Breast epithelium (tissue), 4 donors: ENCODE measurements around the gene CLDN18. TPM values are rescaled to one million over a fixed set of nuclear protein-coding genes. Genes with fewer than 3 reads are reported as not detected.

ENCODE experiments used
- DNase-seq, 2 donors: peaks; one replicate each; pipeline ENCODE4 v3.0.0-alpha.2; 2019; ENCODE audit warnings: low spot score in 2 of 2
- H3K27ac ChIP-seq, 2 donors: fragments of 200-600 bp; sonication (generic) in 1 of 2; one replicate each; pipeline ENCODE4 v1.5.1; 2016 to 2019; ENCODE audit warnings: mild to moderate bottlenecking in 1 of 2
- H3K27me3 ChIP-seq, 2 donors: fragments of 200-600 bp; sonication (generic) in 1 of 2; one replicate each; pipeline versions ENCODE4 v1.5.1 to v1.6.0; 2017 to 2019; ENCODE audit warnings: control low read depth in 1 of 2, mild to moderate bottlenecking in 1 of 2
- H3K36me3 ChIP-seq: fragments of 200-600 bp; one replicate; pipeline ENCODE4 v1.5.1; 2019
- H3K4me1 ChIP-seq, 2 donors: fragments of 200-600 bp; sonication (generic); one replicate each; pipeline ENCODE4 v1.5.1; 2016 to 2019; ENCODE audit warnings: control low read depth in 1 of 2
- H3K4me3 ChIP-seq, 3 donors: fragments of 200-600 bp; sonication (generic); 1 replicate in 2 of 3; 2 replicates in 1 of 3; pipeline ENCODE4 v1.5.1; 2016 to 2019; ENCODE audit warnings: mild to moderate bottlenecking in 3 of 3, moderate library complexity in 2 of 3
- H3K9me3 ChIP-seq, 2 donors: fragments of 200-600 bp; sonication (generic) in 1 of 2; one replicate each; pipeline ENCODE4 v1.5.1; 2016 to 2019; ENCODE audit warnings: control low read depth in 1 of 2
- CTCF ChIP-seq, 3 donors: fragments of 450-650 bp; IDR thresholded peaks; one replicate each; pipeline ENCODE4 v1.5.1; 2016 to 2017; ENCODE audit warnings: antibody characterized with exemption in 3 of 3, mild to moderate bottlenecking in 3 of 3, moderate library complexity in 3 of 3
- POLR2A ChIP-seq: fragments of 450-650 bp; IDR thresholded peaks from one replicate; pipeline ENCODE4 v1.6.1; 2016; ENCODE audit warnings: antibody characterized with exemption, mild to moderate bottlenecking, moderate library complexity
- POLR2AphosphoS5 ChIP-seq, 3 donors: sonication (generic); formaldehyde crosslinking; IDR thresholded peaks; one replicate each; pipeline ENCODE4 v1.6.1; 2017; ENCODE audit warnings: antibody characterized with exemption in 3 of 3
- intact Hi-C: fragments of 100-400 bp; cut with DNase I; formaldehyde crosslinking; loops from one replicate; pipeline ENCODE4 v1.15.1; 2023; ENCODE audit warnings: low total_unique reads
- total RNA-seq, 3 donors: library from RNA; depleted of rRNA; stranded (reverse); fragments of >200 nt; gene quantifications; one replicate each; pipeline ENCODE4 v1.1.0, GENCODE V29; 2016

Gene CLDN18
- total RNA-seq, 3 donors from 2014 or later, result not detected

- intact Hi-C loops, result no loop called here
- no peak for DNase-seq
- H3K4me1 ChIP-seq, result no peaks in the 10 kb centered on the region
- no peaks in the 10 kb centered on the region for H3K9me3 ChIP-seq
- no peaks in the 10 kb centered on the region for H3K27me3 ChIP-seq
- no peaks in the 10 kb centered on the region for H3K36me3 ChIP-seq
- H3K4me3 ChIP-seq, result no peak overlapping the region
- no peak overlapping the region for H3K27ac ChIP-seq
- TF ChIP-seq POLR2AphosphoS5 (IDR thresholded peaks at IDR 0.05) (no peak), CTCF (IDR thresholded peaks at IDR 0.05) (no peak), POLR2A (no peak)
These were observed 50.8 kb downstream of the CLDN18 start for GRCh38 chr3:138060792-138061191.

DNA sequence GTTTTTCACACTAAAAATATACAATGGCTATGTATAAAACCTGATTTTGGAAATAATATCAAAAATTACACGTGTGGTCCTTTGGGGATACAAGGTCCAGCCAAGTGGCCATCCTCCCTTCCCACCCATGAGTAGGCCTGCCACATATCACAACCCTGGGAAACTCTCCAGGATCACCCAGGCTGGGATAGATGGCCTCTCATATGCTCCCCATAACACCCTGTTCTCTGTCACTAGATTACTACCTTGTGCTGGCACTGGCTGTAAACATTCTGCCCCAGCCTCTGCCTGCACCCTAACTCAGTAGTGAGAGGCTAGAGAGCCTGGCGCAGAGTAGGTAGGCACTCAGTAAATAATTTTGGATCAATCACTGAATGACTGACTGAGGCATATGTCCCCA is 52.1 kb downstream of the CLDN18 start:
- TF ChIP-seq POLR2AphosphoS5 (IDR thresholded peaks at IDR 0.05), result no peak
- TF ChIP-seq POLR2A, result no peak
- no peak for TF ChIP-seq CTCF (IDR thresholded peaks at IDR 0.05)
- Histone ChIP-seq H3K9me3 (no peaks in the 10 kb centered on the region), H3K36me3 (no peaks in the 10 kb centered on the region), H3K27ac (no peak overlapping the region), H3K4me1 (no peaks in the 10 kb centered on the region), H3K4me3 (no peak overlapping the region), H3K27me3 (no peaks in the 10 kb centered on the region)
- intact Hi-C loops, result no loop called here
- DNase-seq, result no peak

- no peak for DNase-seq
- no peaks in the 10 kb centered on the region for H3K4me1 ChIP-seq
- no peak for TF ChIP-seq CTCF (IDR thresholded peaks at IDR 0.05)
- TF ChIP-seq POLR2AphosphoS5 (IDR thresholded peaks at IDR 0.05), result no peak
- no peak for TF ChIP-seq POLR2A
- H3K9me3 ChIP-seq, result no peaks in the 10 kb centered on the region
- intact Hi-C loops, result no loop called here
- no peaks in the 10 kb centered on the region for H3K36me3 ChIP-seq
- H3K27me3 ChIP-seq, result no peaks in the 10 kb centered on the region
- H3K4me3 ChIP-seq, result no peak overlapping the region
- H3K27ac ChIP-seq, result no peak overlapping the region
These were observed 52.7 kb downstream of the CLDN18 start for GRCh38 chr3:138062626-138063025.

GRCh38 chr3:138063416-138063815 is 53.5 kb downstream of the CLDN18 start:
- intact Hi-C loops, result no loop called here
- H3K36me3 ChIP-seq, result no peaks in the 10 kb centered on the region
- no peaks in the 10 kb centered on the region for H3K9me3 ChIP-seq
- no peaks in the 10 kb centered on the region for H3K4me1 ChIP-seq
- no peak overlapping the region for H3K4me3 ChIP-seq
- no peak overlapping the region for H3K27ac ChIP-seq
- no peak for TF ChIP-seq CTCF (IDR thresholded peaks at IDR 0.05)
- no peak for TF ChIP-seq POLR2AphosphoS5 (IDR thresholded peaks at IDR 0.05)
- TF ChIP-seq POLR2A, result no peak
- no peak for DNase-seq
- no peaks in the 10 kb centered on the region for H3K27me3 ChIP-seq

GRCh38 chr3:138065949-138066348 is 56.0 kb downstream of the CLDN18 start:
- no peak overlapping the region for H3K4me3 ChIP-seq
- no peaks in the 10 kb centered on the region for H3K9me3 ChIP-seq
- H3K36me3 ChIP-seq, result no peaks in the 10 kb centered on the region
- no peak for DNase-seq
- TF ChIP-seq POLR2AphosphoS5 (IDR thresholded peaks at IDR 0.05) (no peak), POLR2A (no peak), CTCF (IDR thresholded peaks at IDR 0.05) (no peak)
- no peak overlapping the region for H3K27ac ChIP-seq
- H3K27me3 ChIP-seq, result no peaks in the 10 kb centered on the region
- intact Hi-C loops, result loop anchor here (2.0 to 5.0 kb wide), 2 partner anchors 41 to 476 kb away; no protein-coding TSS in a partner anchor
- no peaks in the 10 kb centered on the region for H3K4me1 ChIP-seq
